Ishikawa (cell line): Measurements from ENCODE around the gene CDHR5.

Experiments
- CEBPB ChIP-seq: IDR thresholded peaks from 2 replicates; pipeline ENCODE4 v1.6.1; 2012
- CREB1 ChIP-seq: IDR thresholded peaks from 2 replicates; pipeline ENCODE4 v1.6.1; 2012; ENCODE audit warnings: low read depth
- EGR1 ChIP-seq: IDR thresholded peaks from 2 replicates; pipeline ENCODE4 v1.6.1; 2012
- EP300 ChIP-seq: IDR thresholded peaks from 2 replicates; pipeline ENCODE4 v1.6.1; 2012; ENCODE audit warnings: borderline replicate concordance
- FOXM1 ChIP-seq: IDR thresholded peaks from 2 replicates; pipeline ENCODE4 v1.6.1; 2012; ENCODE audit warnings: low read depth, borderline replicate concordance
- MAX ChIP-seq: IDR thresholded peaks from 2 replicates; pipeline ENCODE4 v1.6.1; 2012
- NFIC ChIP-seq: IDR thresholded peaks from 2 replicates; pipeline ENCODE4 v1.6.1; 2012
- RAD21 ChIP-seq: IDR thresholded peaks from 2 replicates; pipeline ENCODE4 v1.6.1; 2012; ENCODE audit warnings: low read depth
- REST ChIP-seq: IDR thresholded peaks from 2 replicates; pipeline ENCODE4 v1.6.1; 2012; ENCODE audit warnings: low read depth, mild to moderate bottlenecking
- TAF1 ChIP-seq: IDR thresholded peaks from 2 replicates; pipeline ENCODE4 v1.6.1; 2012; ENCODE audit warnings: low read depth, mild to moderate bottlenecking
- TCF12 ChIP-seq: IDR thresholded peaks from 2 replicates; pipeline ENCODE4 v1.6.1; 2012; ENCODE audit warnings: low read depth
- TEAD4 ChIP-seq: IDR thresholded peaks from 2 replicates; pipeline ENCODE4 v1.6.1; 2012
- USF1 ChIP-seq: IDR thresholded peaks from 2 replicates; pipeline ENCODE4 v1.6.1; 2012
- YY1 ChIP-seq: IDR thresholded peaks from 2 replicates; pipeline ENCODE4 v1.6.1; 2012; ENCODE audit warnings: low read depth
- ZBTB7A ChIP-seq: IDR thresholded peaks from 2 replicates; pipeline ENCODE4 v1.6.1; 2012; ENCODE audit warnings: low read depth

CDHR5 gene

GRCh38 chr11:609341-609811 is 15.4 kb downstream of the CDHR5 start:
- TF ChIP-seq EGR1: no peak
- no peak for TF ChIP-seq CREB1
- TF ChIP-seq TCF12: no peak
- TF ChIP-seq NFIC: no peak
- no peak for TF ChIP-seq FOXM1
- TF ChIP-seq EP300: no peak
- no peak for TF ChIP-seq RAD21
- no peak for TF ChIP-seq REST
- no peak for TF ChIP-seq TAF1
- no peak for TF ChIP-seq TEAD4
- no peak for TF ChIP-seq USF1
- TF ChIP-seq CEBPB: no peak
- TF ChIP-seq ZBTB7A: no peak
- no peak for TF ChIP-seq MAX

- TF ChIP-seq EP300 (no peak), CREB1 (no peak), CEBPB (no peak), NFIC (no peak), USF1 (no peak), TAF1 (no peak), REST (no peak), FOXM1 (no peak), YY1 (no peak), MAX (no peak), TEAD4 (no peak), RAD21 (no peak), EGR1 (no peak), ZBTB7A (no peak), TCF12 (no peak)
Observed at GRCh38 chr11:608791-609251, 15.9 kb downstream of the CDHR5 start.

- TF ChIP-seq CEBPB: no peak
- no peak for TF ChIP-seq USF1
- no peak for TF ChIP-seq NFIC
- no peak for TF ChIP-seq YY1
- TF ChIP-seq RAD21: no peak
- no peak for TF ChIP-seq EGR1
- TF ChIP-seq MAX: no peak
- TF ChIP-seq CREB1: no peak
- TF ChIP-seq TAF1: no peak
- TF ChIP-seq FOXM1: no peak
- no peak for TF ChIP-seq EP300
Observed at GRCh38 chr11:607971-608659, 16.6 kb downstream of the CDHR5 start.

- TF ChIP-seq EP300 (0 out of 2 replicates have a peak, but pooled peaks have one; percentile 15), NFIC (no peak)
Observed at GRCh38 chr11:607020-607780, 17.6 kb downstream of the CDHR5 start.

GRCh38 chr11:606245-606644 is 18.5 kb downstream of the CDHR5 start:
- TF ChIP-seq TEAD4 (no peak), TCF12 (peak; percentile 40; the same call in 1 of the 2 replicates), NFIC (peak; percentile 78), MAX (peak; percentile 8; the same call in 1 of the 2 replicates), YY1 (no peak), EGR1 (no peak; the same call in 1 of the 2 replicates), CREB1 (0 out of 2 replicates have a peak, but pooled peaks have one; percentile 36), EP300 (peak; percentile 37; the same call in 1 of the 2 replicates)
